SK-N-SH (cell line): ENCODE data around the gene IL17D. TPM values are rescaled to one million over a fixed set of nuclear protein-coding genes. Genes with fewer than 3 reads are reported as not detected.

ENCODE experiments used
- CTCF ChIA-PET: fragments of 300-600, 350-600 bp; formaldehyde crosslinking; extraction: SDS; loops from one replicate; lab custom pipeline; 2021; lab: Yijun Ruan, JAX
- POLR2A ChIA-PET: fragments of 350-600 bp; sonication (Branson Sonifier 250); formaldehyde crosslinking; extraction: SDS; loops from one replicate; lab custom pipeline; 2020; ENCODE audit warnings: antibody characterized with exemption, inconsistent platforms; lab: Yijun Ruan, JAX
- DNase-seq: peaks from one replicate; pipeline ENCODE4 v3.0.0; 2012
- H2AFZ ChIP-seq: fragments of 200-600 bp; sonication (generic); 2 replicates; pipeline ENCODE4 v1.8.1; 2016; ENCODE audit warnings: antibody characterized with exemption, mild to moderate bottlenecking, low read depth
- H3F3A ChIP-seq: fragments of 200-600 bp; sonication (generic); replicated peaks from 2 replicates; pipeline ENCODE3; 2016; ENCODE audit warnings: antibody characterized with exemption, mild to moderate bottlenecking; ENCODE audit not compliant: insufficient read depth
- H3K27ac ChIP-seq, 2 experiments: fragments of 200-500 bp in 1 of 2; fragments of 200-600 bp in 1 of 2; sonication (Bioruptor generic) in 1 of 2; sonication (generic), shearing (Covaris generic) in 1 of 2; 2 replicates each; pipeline versions ENCODE4 v1.5.1 to v1.6.1; 2014 to 2016; ENCODE audit warnings: low read depth in 2 of 2, inconsistent platforms in 1 of 2, low read length in 1 of 2, mild to moderate bottlenecking in 1 of 2, mixed read lengths in 1 of 2
- H3K27me3 ChIP-seq: fragments of 200-600 bp; sonication (generic), shearing (Covaris generic); 2 replicates; pipeline ENCODE4 v1.6.1; 2016; ENCODE audit warnings: mixed run types; ENCODE audit not compliant: insufficient read depth
- H3K36me3 ChIP-seq, 2 experiments: fragments of 200-500 bp in 1 of 2; fragments of 200-600 bp in 1 of 2; sonication (Bioruptor generic) in 1 of 2; sonication (generic) in 1 of 2; replicated peaks in 1 of 2; 2 replicates each; pipeline versions ENCODE3 to v1.5.1; 2014 to 2016; ENCODE audit warnings: low read length in 1 of 2, mild to moderate bottlenecking in 1 of 2; ENCODE audit not compliant: insufficient read depth in 2 of 2, control insufficient read depth in 1 of 2
- H3K4me1 ChIP-seq, 2 experiments: fragments of 200-500 bp in 1 of 2; fragments of 200-600 bp in 1 of 2; sonication (Bioruptor generic) in 1 of 2; sonication (generic), shearing (Covaris generic) in 1 of 2; 2 replicates each; pipeline versions ENCODE4 v1.5.1 to v1.6.1; 2014 to 2016; ENCODE audit warnings: low read depth in 1 of 2, low read length in 1 of 2, mixed run types in 1 of 2; ENCODE audit not compliant: insufficient read depth in 2 of 2, control insufficient read depth in 1 of 2
- H3K4me2 ChIP-seq: fragments of 200-600 bp; sonication (generic), shearing (Covaris generic); 2 replicates; pipeline ENCODE4 v1.6.1; 2017; ENCODE audit warnings: mixed run types
- H3K4me3 ChIP-seq, 2 experiments: fragments of 200-500 bp in 1 of 2; fragments of 200-600 bp in 1 of 2; sonication (Bioruptor generic) in 1 of 2; sonication (generic), shearing (Covaris generic) in 1 of 2; 2 replicates each; pipeline versions ENCODE4 v1.5.1 to v1.8.1; 2014 to 2016; ENCODE audit warnings: low read depth in 2 of 2, inconsistent platforms in 1 of 2, low read length in 1 of 2, mild to moderate bottlenecking in 1 of 2, mixed read lengths in 1 of 2, moderate library complexity in 1 of 2
- H3K79me2 ChIP-seq: fragments of 200-600 bp; sonication (generic); 2 replicates; pipeline ENCODE4 v1.8.1; 2017; ENCODE audit warnings: mild to moderate bottlenecking; ENCODE audit not compliant: insufficient read depth
- H3K9ac ChIP-seq: fragments of 200-600 bp; sonication (generic); 2 replicates; pipeline ENCODE4 v1.6.1; 2017; ENCODE audit warnings: mixed run types
- H3K9me2 ChIP-seq: fragments of 200-600 bp; sonication (generic); 2 replicates; pipeline ENCODE4 v1.6.1; 2017; ENCODE audit warnings: mixed run types
- H3K9me3 ChIP-seq: fragments of 200-600 bp; sonication (generic); 2 replicates; pipeline ENCODE4 v1.6.1; 2017; ENCODE audit warnings: mixed run types, mild to moderate bottlenecking, moderate library complexity
- H4K20me1 ChIP-seq: fragments of 200-600 bp; sonication (generic); 2 replicates; pipeline ENCODE4 v1.6.1; 2017; ENCODE audit warnings: mild to moderate bottlenecking, mixed run types; ENCODE audit not compliant: insufficient read depth
- ELF1 ChIP-seq: IDR thresholded peaks from 2 replicates; pipeline ENCODE4 v1.4.0; 2012
- EP300 ChIP-seq, 2 experiments: IDR thresholded peaks; 2 replicates each; pipeline versions ENCODE4 v1.4.0 to v1.6.1; 2012; ENCODE audit warnings: borderline replicate concordance in 1 of 2, low read depth in 1 of 2, low read length in 1 of 2
- EZH2phosphoT487 ChIP-seq: fragments of 200-600 bp; sonication (generic); IDR thresholded peaks from 2 replicates; pipeline ENCODE4 v1.6.1; 2017; ENCODE audit warnings: low read depth, mixed run types, mild to moderate bottlenecking, antibody characterized with exemption, moderate library complexity, borderline replicate concordance
- FOXJ3 ChIP-seq: sonication (generic); formaldehyde crosslinking; IDR thresholded peaks from 2 replicates; pipeline ENCODE4 v1.5.1; 2020; ENCODE audit warnings: mild to moderate bottlenecking, missing genetic modification reagents
- FOXM1 ChIP-seq: IDR thresholded peaks from 2 replicates; pipeline ENCODE4 v1.4.0; 2012; ENCODE audit warnings: low read depth, mild to moderate bottlenecking
- GABPA ChIP-seq: IDR thresholded peaks from 2 replicates; pipeline ENCODE4 v1.4.0; 2012; ENCODE audit warnings: low read depth, mild to moderate bottlenecking
- JUND ChIP-seq: IDR thresholded peaks from 2 replicates; pipeline ENCODE4 v1.4.0; 2012
- MXI1 ChIP-seq: IDR thresholded peaks from 2 replicates; pipeline ENCODE4 v1.6.1; 2012; ENCODE audit warnings: mild to moderate bottlenecking, low read depth, low read length, improper control_type of control experiment
- POLR2AphosphoS5 ChIP-seq: IDR thresholded peaks from 2 replicates; pipeline ENCODE4 v1.6.1; 2012; ENCODE audit warnings: low read depth, low read length
- RFX5 ChIP-seq: IDR thresholded peaks from 2 replicates; pipeline ENCODE4 v1.6.1; 2012; ENCODE audit warnings: mild to moderate bottlenecking, improper control_type of control experiment, low read length
- SIN3A ChIP-seq: IDR thresholded peaks from 2 replicates; pipeline ENCODE4 v1.6.1; 2012; ENCODE audit warnings: low read depth, mild to moderate bottlenecking, low read length, moderate library complexity, borderline replicate concordance
- TAF1 ChIP-seq: IDR thresholded peaks from 2 replicates; pipeline ENCODE4 v1.6.1; 2012; ENCODE audit warnings: low read depth, mild to moderate bottlenecking, low read length, moderate library complexity, borderline replicate concordance
- WGBS: methylation state at CpG from one replicate; pipeline ENCODE4 v1.1.6; 2017; ENCODE audit warnings: low lambda C conversion rate; 5-methylcytosine and 5-hydroxymethylcytosine counted together
- polyA plus RNA-seq, 3 experiments: library from polyadenylated mRNA; depleted of rRNA; stranded (reverse); fragments of >200 nt; gene quantifications; 2 replicates each; pipeline ENCODE4 v1.2.3, GENCODE V29; 2012
- TF ChIP-seq, protein P1 (sequence below): IDR thresholded peaks from 2 replicates; pipeline ENCODE4 v1.4.0; 2012; ENCODE audit warnings: low read depth, borderline replicate concordance
- TF ChIP-seq, protein P2 (sequence below): fragments of 200-600 bp; sonication (generic); IDR thresholded peaks from 2 replicates; pipeline ENCODE4 v1.6.1; 2017; ENCODE audit warnings: antibody characterized with exemption, mild to moderate bottlenecking, moderate library complexity
- TF ChIP-seq, protein P3 (sequence below): IDR thresholded peaks from 2 replicates; pipeline ENCODE4 v1.6.1; 2012; ENCODE audit warnings: mild to moderate bottlenecking, low read depth, low read length, moderate library complexity
- TF ChIP-seq, protein P4 (sequence below): IDR thresholded peaks from 2 replicates; pipeline ENCODE4 v1.4.0; 2012; ENCODE audit warnings: low read depth, borderline replicate concordance

Gene IL17D
- polyA plus RNA-seq, 1 of the 3 experiments (the other 2 are of a cell fraction), result 2.3 TPM

DNA sequence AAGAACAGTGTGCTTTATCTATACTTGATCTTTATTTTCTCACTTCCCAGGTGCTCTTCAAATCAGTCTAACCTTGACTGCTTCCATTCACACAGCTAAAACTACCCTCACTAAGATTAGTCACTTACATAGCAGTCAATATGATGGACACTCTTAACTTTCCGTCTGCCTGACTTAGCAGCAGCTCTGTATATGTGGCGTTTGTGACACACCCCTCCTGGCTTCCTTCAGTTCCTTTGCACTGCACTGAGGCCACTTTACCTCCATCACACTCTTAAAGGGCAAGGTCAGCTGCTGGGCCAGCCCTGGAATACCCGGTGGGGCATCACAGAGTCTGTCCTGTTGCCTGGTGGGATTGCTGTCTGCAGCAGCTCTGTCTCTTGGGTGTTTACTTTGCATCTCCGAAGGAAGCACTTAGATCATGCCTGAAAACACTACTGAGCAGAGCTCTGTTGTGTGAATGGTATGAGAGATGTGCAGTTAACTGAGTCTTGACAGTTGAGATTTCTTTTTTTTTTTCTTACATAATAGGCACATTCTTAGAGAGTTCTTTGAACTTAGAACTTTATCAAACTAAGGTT, 35.6 kb upstream of the IL17D start:
- H3K4me2 ChIP-seq, result no peak overlapping the region
- no peak overlapping the region for H2AFZ ChIP-seq
- H3K4me1 ChIP-seq, result no peaks in the 10 kb centered on the region
- H3K27me3 ChIP-seq, result no peaks in the 10 kb centered on the region
- peaks cover 5 to 8% of the 10 kb centered on the region in 2 experiments for H3K36me3 ChIP-seq
- H3K79me2 ChIP-seq, result no peaks in the 10 kb centered on the region
- H3K9me2 ChIP-seq, result no peaks in the 10 kb centered on the region
- H3K4me3 ChIP-seq, result no peak overlapping the region
- no peaks in the 10 kb centered on the region for H3K9me3 ChIP-seq
- TF ChIP-seq FOXM1 (no peak), JUND (no peak), EZH2phosphoT487 (no peak), MXI1 (no peak), SIN3A (no peak), FOXJ3 (no peak), ELF1 (no peak), GABPA (no peak), POLR2AphosphoS5 (no peak), EP300 (IDR thresholded peaks at IDR 0.05; ENCODE audit: borderline replicate concordance in 1 of 2, low read depth in 1 of 2, low read length in 1 of 2) (no peak), RFX5 (no peak), TAF1 (no peak)
- TF ChIP-seq, protein P1, sequence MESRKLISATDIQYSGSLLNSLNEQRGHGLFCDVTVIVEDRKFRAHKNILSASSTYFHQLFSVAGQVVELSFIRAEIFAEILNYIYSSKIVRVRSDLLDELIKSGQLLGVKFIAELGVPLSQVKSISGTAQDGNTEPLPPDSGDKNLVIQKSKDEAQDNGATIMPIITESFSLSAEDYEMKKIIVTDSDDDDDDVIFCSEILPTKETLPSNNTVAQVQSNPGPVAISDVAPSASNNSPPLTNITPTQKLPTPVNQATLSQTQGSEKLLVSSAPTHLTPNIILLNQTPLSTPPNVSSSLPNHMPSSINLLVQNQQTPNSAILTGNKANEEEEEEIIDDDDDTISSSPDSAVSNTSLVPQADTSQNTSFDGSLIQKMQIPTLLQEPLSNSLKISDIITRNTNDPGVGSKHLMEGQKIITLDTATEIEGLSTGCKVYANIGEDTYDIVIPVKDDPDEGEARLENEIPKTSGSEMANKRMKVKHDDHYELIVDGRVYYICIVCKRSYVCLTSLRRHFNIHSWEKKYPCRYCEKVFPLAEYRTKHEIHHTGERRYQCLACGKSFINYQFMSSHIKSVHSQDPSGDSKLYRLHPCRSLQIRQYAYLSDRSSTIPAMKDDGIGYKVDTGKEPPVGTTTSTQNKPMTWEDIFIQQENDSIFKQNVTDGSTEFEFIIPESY, result no peak
- TF ChIP-seq, protein P2, sequence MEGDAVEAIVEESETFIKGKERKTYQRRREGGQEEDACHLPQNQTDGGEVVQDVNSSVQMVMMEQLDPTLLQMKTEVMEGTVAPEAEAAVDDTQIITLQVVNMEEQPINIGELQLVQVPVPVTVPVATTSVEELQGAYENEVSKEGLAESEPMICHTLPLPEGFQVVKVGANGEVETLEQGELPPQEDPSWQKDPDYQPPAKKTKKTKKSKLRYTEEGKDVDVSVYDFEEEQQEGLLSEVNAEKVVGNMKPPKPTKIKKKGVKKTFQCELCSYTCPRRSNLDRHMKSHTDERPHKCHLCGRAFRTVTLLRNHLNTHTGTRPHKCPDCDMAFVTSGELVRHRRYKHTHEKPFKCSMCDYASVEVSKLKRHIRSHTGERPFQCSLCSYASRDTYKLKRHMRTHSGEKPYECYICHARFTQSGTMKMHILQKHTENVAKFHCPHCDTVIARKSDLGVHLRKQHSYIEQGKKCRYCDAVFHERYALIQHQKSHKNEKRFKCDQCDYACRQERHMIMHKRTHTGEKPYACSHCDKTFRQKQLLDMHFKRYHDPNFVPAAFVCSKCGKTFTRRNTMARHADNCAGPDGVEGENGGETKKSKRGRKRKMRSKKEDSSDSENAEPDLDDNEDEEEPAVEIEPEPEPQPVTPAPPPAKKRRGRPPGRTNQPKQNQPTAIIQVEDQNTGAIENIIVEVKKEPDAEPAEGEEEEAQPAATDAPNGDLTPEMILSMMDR, result no peak
- TF ChIP-seq, protein P3, sequence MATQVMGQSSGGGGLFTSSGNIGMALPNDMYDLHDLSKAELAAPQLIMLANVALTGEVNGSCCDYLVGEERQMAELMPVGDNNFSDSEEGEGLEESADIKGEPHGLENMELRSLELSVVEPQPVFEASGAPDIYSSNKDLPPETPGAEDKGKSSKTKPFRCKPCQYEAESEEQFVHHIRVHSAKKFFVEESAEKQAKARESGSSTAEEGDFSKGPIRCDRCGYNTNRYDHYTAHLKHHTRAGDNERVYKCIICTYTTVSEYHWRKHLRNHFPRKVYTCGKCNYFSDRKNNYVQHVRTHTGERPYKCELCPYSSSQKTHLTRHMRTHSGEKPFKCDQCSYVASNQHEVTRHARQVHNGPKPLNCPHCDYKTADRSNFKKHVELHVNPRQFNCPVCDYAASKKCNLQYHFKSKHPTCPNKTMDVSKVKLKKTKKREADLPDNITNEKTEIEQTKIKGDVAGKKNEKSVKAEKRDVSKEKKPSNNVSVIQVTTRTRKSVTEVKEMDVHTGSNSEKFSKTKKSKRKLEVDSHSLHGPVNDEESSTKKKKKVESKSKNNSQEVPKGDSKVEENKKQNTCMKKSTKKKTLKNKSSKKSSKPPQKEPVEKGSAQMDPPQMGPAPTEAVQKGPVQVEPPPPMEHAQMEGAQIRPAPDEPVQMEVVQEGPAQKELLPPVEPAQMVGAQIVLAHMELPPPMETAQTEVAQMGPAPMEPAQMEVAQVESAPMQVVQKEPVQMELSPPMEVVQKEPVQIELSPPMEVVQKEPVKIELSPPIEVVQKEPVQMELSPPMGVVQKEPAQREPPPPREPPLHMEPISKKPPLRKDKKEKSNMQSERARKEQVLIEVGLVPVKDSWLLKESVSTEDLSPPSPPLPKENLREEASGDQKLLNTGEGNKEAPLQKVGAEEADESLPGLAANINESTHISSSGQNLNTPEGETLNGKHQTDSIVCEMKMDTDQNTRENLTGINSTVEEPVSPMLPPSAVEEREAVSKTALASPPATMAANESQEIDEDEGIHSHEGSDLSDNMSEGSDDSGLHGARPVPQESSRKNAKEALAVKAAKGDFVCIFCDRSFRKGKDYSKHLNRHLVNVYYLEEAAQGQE, result no peak
- TF ChIP-seq, protein P4, sequence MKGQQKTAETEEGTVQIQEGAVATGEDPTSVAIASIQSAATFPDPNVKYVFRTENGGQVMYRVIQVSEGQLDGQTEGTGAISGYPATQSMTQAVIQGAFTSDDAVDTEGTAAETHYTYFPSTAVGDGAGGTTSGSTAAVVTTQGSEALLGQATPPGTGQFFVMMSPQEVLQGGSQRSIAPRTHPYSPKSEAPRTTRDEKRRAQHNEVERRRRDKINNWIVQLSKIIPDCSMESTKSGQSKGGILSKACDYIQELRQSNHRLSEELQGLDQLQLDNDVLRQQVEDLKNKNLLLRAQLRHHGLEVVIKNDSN, result no peak
- TF ChIP-seq, all 33 proteins: peak for 0
- H3K27ac ChIP-seq, result no peak overlapping the region
- DNase-seq, result no peak
- no peaks in the 10 kb centered on the region for H3F3A ChIP-seq
- no peaks in the 10 kb centered on the region for H4K20me1 ChIP-seq
- ChIA-PET CTCF (no interaction called here), POLR2A (no interaction called here)
- 87% methylated on average over 4 of the region's 4 CpGs for WGBS
- H3K9ac ChIP-seq, result no peak overlapping the region
